SK-N-SH (cell line): Measurements from ENCODE around the gene SPATA24. TPM values are rescaled to one million over a fixed set of nuclear protein-coding genes. Genes with fewer than 3 reads are reported as not detected.
"Not testable (repeated sequence)": the region's sequence is repeated elsewhere in the genome, so short reads cannot be mapped to it uniquely, and the experiment has no call there.

Source experiments
- CTCF ChIA-PET: fragments of 300-600, 350-600 bp; formaldehyde crosslinking; extraction: SDS; loops from one replicate; lab custom pipeline; 2021; lab: Yijun Ruan, JAX
- POLR2A ChIA-PET: fragments of 350-600 bp; sonication (Branson Sonifier 250); formaldehyde crosslinking; extraction: SDS; loops from one replicate; lab custom pipeline; 2020; ENCODE audit warnings: antibody characterized with exemption, inconsistent platforms; lab: Yijun Ruan, JAX
- DNase-seq: peaks from one replicate; pipeline ENCODE4 v3.0.0; 2012
- H2AFZ ChIP-seq: fragments of 200-600 bp; sonication (generic); 2 replicates; pipeline ENCODE4 v1.8.1; 2016; ENCODE audit warnings: antibody characterized with exemption, mild to moderate bottlenecking, low read depth
- H3F3A ChIP-seq: fragments of 200-600 bp; sonication (generic); replicated peaks from 2 replicates; pipeline ENCODE3; 2016; ENCODE audit warnings: antibody characterized with exemption, mild to moderate bottlenecking; ENCODE audit not compliant: insufficient read depth
- H3K27ac ChIP-seq, 2 experiments: fragments of 200-500 bp in 1 of 2; fragments of 200-600 bp in 1 of 2; sonication (Bioruptor generic) in 1 of 2; sonication (generic), shearing (Covaris generic) in 1 of 2; 2 replicates each; pipeline versions ENCODE4 v1.5.1 to v1.6.1; 2014 to 2016; ENCODE audit warnings: low read depth in 2 of 2, inconsistent platforms in 1 of 2, low read length in 1 of 2, mild to moderate bottlenecking in 1 of 2, mixed read lengths in 1 of 2
- H3K27me3 ChIP-seq: fragments of 200-600 bp; sonication (generic), shearing (Covaris generic); 2 replicates; pipeline ENCODE4 v1.6.1; 2016; ENCODE audit warnings: mixed run types; ENCODE audit not compliant: insufficient read depth
- H3K36me3 ChIP-seq, 2 experiments: fragments of 200-500 bp in 1 of 2; fragments of 200-600 bp in 1 of 2; sonication (Bioruptor generic) in 1 of 2; sonication (generic) in 1 of 2; replicated peaks in 1 of 2; 2 replicates each; pipeline versions ENCODE3 to v1.5.1; 2014 to 2016; ENCODE audit warnings: low read length in 1 of 2, mild to moderate bottlenecking in 1 of 2; ENCODE audit not compliant: insufficient read depth in 2 of 2, control insufficient read depth in 1 of 2
- H3K4me1 ChIP-seq, 2 experiments: fragments of 200-500 bp in 1 of 2; fragments of 200-600 bp in 1 of 2; sonication (Bioruptor generic) in 1 of 2; sonication (generic), shearing (Covaris generic) in 1 of 2; 2 replicates each; pipeline versions ENCODE4 v1.5.1 to v1.6.1; 2014 to 2016; ENCODE audit warnings: low read depth in 1 of 2, low read length in 1 of 2, mixed run types in 1 of 2; ENCODE audit not compliant: insufficient read depth in 2 of 2, control insufficient read depth in 1 of 2
- H3K4me2 ChIP-seq: fragments of 200-600 bp; sonication (generic), shearing (Covaris generic); 2 replicates; pipeline ENCODE4 v1.6.1; 2017; ENCODE audit warnings: mixed run types
- H3K4me3 ChIP-seq, 2 experiments: fragments of 200-500 bp in 1 of 2; fragments of 200-600 bp in 1 of 2; sonication (Bioruptor generic) in 1 of 2; sonication (generic), shearing (Covaris generic) in 1 of 2; 2 replicates each; pipeline versions ENCODE4 v1.5.1 to v1.8.1; 2014 to 2016; ENCODE audit warnings: low read depth in 2 of 2, inconsistent platforms in 1 of 2, low read length in 1 of 2, mild to moderate bottlenecking in 1 of 2, mixed read lengths in 1 of 2, moderate library complexity in 1 of 2
- H3K79me2 ChIP-seq: fragments of 200-600 bp; sonication (generic); 2 replicates; pipeline ENCODE4 v1.8.1; 2017; ENCODE audit warnings: mild to moderate bottlenecking; ENCODE audit not compliant: insufficient read depth
- H3K9ac ChIP-seq: fragments of 200-600 bp; sonication (generic); 2 replicates; pipeline ENCODE4 v1.6.1; 2017; ENCODE audit warnings: mixed run types
- H3K9me2 ChIP-seq: fragments of 200-600 bp; sonication (generic); 2 replicates; pipeline ENCODE4 v1.6.1; 2017; ENCODE audit warnings: mixed run types
- H3K9me3 ChIP-seq: fragments of 200-600 bp; sonication (generic); 2 replicates; pipeline ENCODE4 v1.6.1; 2017; ENCODE audit warnings: mixed run types, mild to moderate bottlenecking, moderate library complexity
- H4K20me1 ChIP-seq: fragments of 200-600 bp; sonication (generic); 2 replicates; pipeline ENCODE4 v1.6.1; 2017; ENCODE audit warnings: mild to moderate bottlenecking, mixed run types; ENCODE audit not compliant: insufficient read depth
- RFX5 ChIP-seq: IDR thresholded peaks from 2 replicates; pipeline ENCODE4 v1.6.1; 2012; ENCODE audit warnings: mild to moderate bottlenecking, improper control_type of control experiment, low read length
- WGBS: methylation state at CpG from one replicate; pipeline ENCODE4 v1.1.6; 2017; ENCODE audit warnings: low lambda C conversion rate; 5-methylcytosine and 5-hydroxymethylcytosine counted together
- polyA plus RNA-seq, 3 experiments: library from polyadenylated mRNA; depleted of rRNA; stranded (reverse); fragments of >200 nt; gene quantifications; 2 replicates each; pipeline ENCODE4 v1.2.3, GENCODE V29; 2012
- small RNA-seq, 7 experiments: library from RNA; depleted of rRNA; stranded (forward); fragments of <200 nt; gene quantifications; one replicate each; pipeline ENCODE3, GENCODE V24; 2012
- TF ChIP-seq, protein P1 (sequence below): fragments of 200-600 bp; sonication (generic); IDR thresholded peaks from 2 replicates; pipeline ENCODE4 v1.6.1; 2017; ENCODE audit warnings: antibody characterized with exemption, mild to moderate bottlenecking, moderate library complexity
- TF ChIP-seq, protein P2 (sequence below): IDR thresholded peaks from 2 replicates; pipeline ENCODE4 v1.4.0; 2012; ENCODE audit warnings: low read depth, borderline replicate concordance
- TF ChIP-seq, protein P3 (sequence below): fragments of 150-350 bp; IDR thresholded peaks from 2 replicates; pipeline ENCODE4 v1.6.1; 2016; ENCODE audit warnings: mild to moderate bottlenecking, low read depth, low read length
- TF ChIP-seq, protein P4 (sequence below): IDR thresholded peaks from 2 replicates; pipeline ENCODE4; 2012

SPATA24 gene
- polyA plus RNA-seq, 1 of the 3 experiments (the other 2 are of a cell fraction): 7.6 TPM

DNA sequence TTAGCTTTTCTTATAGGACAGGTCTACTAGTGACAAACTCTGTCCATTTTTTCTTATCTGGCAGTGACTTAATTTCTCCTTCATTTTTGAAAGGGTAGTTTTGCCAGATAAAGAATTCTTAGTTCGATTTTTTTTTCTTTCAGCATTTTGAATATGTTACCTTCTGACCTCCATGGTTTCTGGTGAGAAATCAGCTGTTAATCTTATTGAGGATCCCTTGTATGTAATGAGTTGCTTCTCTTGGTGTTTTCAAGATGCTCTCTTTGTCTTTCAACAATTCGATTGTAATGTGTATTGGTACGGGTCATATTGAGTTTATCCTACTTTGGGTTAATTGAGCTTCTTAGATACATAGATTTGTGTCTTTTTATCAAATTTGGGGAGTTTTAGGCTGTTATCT is 49.7 kb downstream of the SPATA24 start (continued):
- TF ChIP-seq, protein P1, sequence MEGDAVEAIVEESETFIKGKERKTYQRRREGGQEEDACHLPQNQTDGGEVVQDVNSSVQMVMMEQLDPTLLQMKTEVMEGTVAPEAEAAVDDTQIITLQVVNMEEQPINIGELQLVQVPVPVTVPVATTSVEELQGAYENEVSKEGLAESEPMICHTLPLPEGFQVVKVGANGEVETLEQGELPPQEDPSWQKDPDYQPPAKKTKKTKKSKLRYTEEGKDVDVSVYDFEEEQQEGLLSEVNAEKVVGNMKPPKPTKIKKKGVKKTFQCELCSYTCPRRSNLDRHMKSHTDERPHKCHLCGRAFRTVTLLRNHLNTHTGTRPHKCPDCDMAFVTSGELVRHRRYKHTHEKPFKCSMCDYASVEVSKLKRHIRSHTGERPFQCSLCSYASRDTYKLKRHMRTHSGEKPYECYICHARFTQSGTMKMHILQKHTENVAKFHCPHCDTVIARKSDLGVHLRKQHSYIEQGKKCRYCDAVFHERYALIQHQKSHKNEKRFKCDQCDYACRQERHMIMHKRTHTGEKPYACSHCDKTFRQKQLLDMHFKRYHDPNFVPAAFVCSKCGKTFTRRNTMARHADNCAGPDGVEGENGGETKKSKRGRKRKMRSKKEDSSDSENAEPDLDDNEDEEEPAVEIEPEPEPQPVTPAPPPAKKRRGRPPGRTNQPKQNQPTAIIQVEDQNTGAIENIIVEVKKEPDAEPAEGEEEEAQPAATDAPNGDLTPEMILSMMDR: no peak
- TF ChIP-seq, protein P2, sequence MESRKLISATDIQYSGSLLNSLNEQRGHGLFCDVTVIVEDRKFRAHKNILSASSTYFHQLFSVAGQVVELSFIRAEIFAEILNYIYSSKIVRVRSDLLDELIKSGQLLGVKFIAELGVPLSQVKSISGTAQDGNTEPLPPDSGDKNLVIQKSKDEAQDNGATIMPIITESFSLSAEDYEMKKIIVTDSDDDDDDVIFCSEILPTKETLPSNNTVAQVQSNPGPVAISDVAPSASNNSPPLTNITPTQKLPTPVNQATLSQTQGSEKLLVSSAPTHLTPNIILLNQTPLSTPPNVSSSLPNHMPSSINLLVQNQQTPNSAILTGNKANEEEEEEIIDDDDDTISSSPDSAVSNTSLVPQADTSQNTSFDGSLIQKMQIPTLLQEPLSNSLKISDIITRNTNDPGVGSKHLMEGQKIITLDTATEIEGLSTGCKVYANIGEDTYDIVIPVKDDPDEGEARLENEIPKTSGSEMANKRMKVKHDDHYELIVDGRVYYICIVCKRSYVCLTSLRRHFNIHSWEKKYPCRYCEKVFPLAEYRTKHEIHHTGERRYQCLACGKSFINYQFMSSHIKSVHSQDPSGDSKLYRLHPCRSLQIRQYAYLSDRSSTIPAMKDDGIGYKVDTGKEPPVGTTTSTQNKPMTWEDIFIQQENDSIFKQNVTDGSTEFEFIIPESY: no peak
- TF ChIP-seq RFX5: no peak
- TF ChIP-seq, protein P3, sequence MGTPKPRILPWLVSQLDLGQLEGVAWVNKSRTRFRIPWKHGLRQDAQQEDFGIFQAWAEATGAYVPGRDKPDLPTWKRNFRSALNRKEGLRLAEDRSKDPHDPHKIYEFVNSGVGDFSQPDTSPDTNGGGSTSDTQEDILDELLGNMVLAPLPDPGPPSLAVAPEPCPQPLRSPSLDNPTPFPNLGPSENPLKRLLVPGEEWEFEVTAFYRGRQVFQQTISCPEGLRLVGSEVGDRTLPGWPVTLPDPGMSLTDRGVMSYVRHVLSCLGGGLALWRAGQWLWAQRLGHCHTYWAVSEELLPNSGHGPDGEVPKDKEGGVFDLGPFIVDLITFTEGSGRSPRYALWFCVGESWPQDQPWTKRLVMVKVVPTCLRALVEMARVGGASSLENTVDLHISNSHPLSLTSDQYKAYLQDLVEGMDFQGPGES: no peak
- TF ChIP-seq, protein P4, sequence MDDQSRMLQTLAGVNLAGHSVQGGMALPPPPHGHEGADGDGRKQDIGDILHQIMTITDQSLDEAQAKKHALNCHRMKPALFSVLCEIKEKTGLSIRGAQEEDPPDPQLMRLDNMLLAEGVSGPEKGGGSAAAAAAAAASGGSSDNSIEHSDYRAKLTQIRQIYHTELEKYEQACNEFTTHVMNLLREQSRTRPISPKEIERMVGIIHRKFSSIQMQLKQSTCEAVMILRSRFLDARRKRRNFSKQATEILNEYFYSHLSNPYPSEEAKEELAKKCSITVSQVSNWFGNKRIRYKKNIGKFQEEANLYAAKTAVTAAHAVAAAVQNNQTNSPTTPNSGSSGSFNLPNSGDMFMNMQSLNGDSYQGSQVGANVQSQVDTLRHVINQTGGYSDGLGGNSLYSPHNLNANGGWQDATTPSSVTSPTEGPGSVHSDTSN: no peak

DNA sequence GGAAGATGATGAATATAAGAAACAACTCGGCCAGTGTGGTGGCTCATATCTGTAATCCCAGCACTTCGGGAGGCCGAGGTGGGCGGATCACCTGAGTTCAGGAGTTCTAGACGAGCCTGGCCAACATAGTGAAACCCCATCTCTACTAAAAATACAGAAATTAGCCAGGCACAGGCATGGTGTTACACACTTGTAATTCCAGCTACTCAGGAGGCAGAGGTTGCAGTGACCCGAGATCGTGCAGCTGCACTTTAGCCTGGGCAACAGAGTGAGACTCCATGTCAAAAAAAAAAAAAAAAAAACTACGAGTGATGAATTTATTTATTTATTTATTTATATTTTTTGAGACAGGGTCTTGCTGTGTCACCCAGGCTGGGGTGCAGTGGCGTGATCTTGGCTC is 56.0 kb downstream of the SPATA24 start:
- 91% methylated on average over 9 of the region's 9 CpGs for WGBS
- H3K27me3 ChIP-seq, H3K27ac ChIP-seq, H3K9me3 ChIP-seq, H3K4me2 ChIP-seq, H3K4me3 ChIP-seq, POLR2A ChIA-PET, H3K9me2 ChIP-seq, H2AFZ ChIP-seq, H3K9ac ChIP-seq, H3K4me1 ChIP-seq, DNase-seq, CTCF ChIA-PET: not testable (repeated sequence)
- H3K36me3 ChIP-seq: peaks cover 0 to 22% of the 10 kb centered on the region in 2 experiments
- peaks cover 16% of the 10 kb centered on the region for H3F3A ChIP-seq
- H3K79me2 ChIP-seq: peaks cover 100% of the 10 kb centered on the region
- H4K20me1 ChIP-seq: peaks cover 97% of the 10 kb centered on the region

Small RNA genes within 50 kb of the gene (small RNA-seq; reads per million reads assigned to genes)
- 0 reads per million in 7 experiments for gene RNU5B-4P

Other genes starting within 250 kb of the SPATA24 start
- gene SIL1, start 205.7 kb downstream of the SPATA24 start, polyA plus RNA-seq (2012; rRNA removed): 25.9 and 26.2 TPM in 2 replicates
- gene MATR3, start 110.3 kb downstream of the SPATA24 start, polyA plus RNA-seq (2012; rRNA removed): 40.4 and 63.6 TPM in 2 replicates
- 52.9 and 73.2 TPM in 2 replicates for gene PAIP2, start 62.2 kb downstream of the SPATA24 start, polyA plus RNA-seq (2012; rRNA removed)
- gene SLC23A1, start 20.8 kb downstream of the SPATA24 start, polyA plus RNA-seq (2012; rRNA removed): not detected in 2 replicates
- 0.06 TPM in 1 of 2 replicates, not detected in the other for gene MZB1, start 14.2 kb downstream of the SPATA24 start, polyA plus RNA-seq (2012; rRNA removed)
- gene PROB1, start 9.0 kb downstream of the SPATA24 start, polyA plus RNA-seq (2012; rRNA removed): 0.44 and 0.62 TPM in 2 replicates
- 7.4 and 10.3 TPM in 2 replicates for gene DNAJC18, start 35.4 kb upstream of the SPATA24 start, polyA plus RNA-seq (2012; rRNA removed)
- 10.9 and 13.5 TPM in 2 replicates for gene ECSCR, start 58.7 kb upstream of the SPATA24 start, polyA plus RNA-seq (2012; rRNA removed)
- gene SMIM33, start 66.9 kb upstream of the SPATA24 start, polyA plus RNA-seq (2012; rRNA removed): not detected in 2 replicates
- gene STING1, start 78.7 kb upstream of the SPATA24 start, polyA plus RNA-seq (2012; rRNA removed): 98.4 and 119 TPM in 2 replicates
- gene UBE2D2, start 157.2 kb upstream of the SPATA24 start, polyA plus RNA-seq (2012; rRNA removed): 22.8 and 24.5 TPM in 2 replicates
- 47.4 and 52.9 TPM in 2 replicates for gene CXXC5, start 244.3 kb upstream of the SPATA24 start, polyA plus RNA-seq (2012; rRNA removed)